H9 (cell line): ENCODE measurements around the gene CTAG1B. TPM values are rescaled to one million over a fixed set of nuclear protein-coding genes. Genes with fewer than 3 reads are reported as not detected.
A peak's percentile ranks its signal among the peaks of the same experiment; 100 is the strongest.

Experiments
- DNase-seq: peaks from one replicate; pipeline ENCODE4 v3.0.0-alpha.2; 2017
- H2AFZ ChIP-seq: one replicate; pipeline ENCODE4 v1.6.1; 2013; ENCODE audit warnings: mild to moderate bottlenecking, low read length, control low read depth, moderate library complexity
- H2AK5ac ChIP-seq: 2 replicates; pipeline ENCODE4 v1.6.1; 2013; ENCODE audit warnings: low read length, control low read depth, mixed read lengths; ENCODE audit not compliant: insufficient read length
- H2BK120ac ChIP-seq: one replicate; pipeline ENCODE4 v1.6.1; 2013; ENCODE audit warnings: low read depth, mild to moderate bottlenecking, low read length, control low read depth, inconsistent platforms; ENCODE audit not compliant: poor library complexity, severe bottlenecking
- H2BK12ac ChIP-seq: 2 replicates; pipeline ENCODE4 v1.6.1; 2013; ENCODE audit warnings: low read length, control low read depth, mixed read lengths, low read depth; ENCODE audit not compliant: insufficient read length
- H2BK15ac ChIP-seq: 2 replicates; pipeline ENCODE4 v1.6.1; 2013; ENCODE audit warnings: low read depth, low read length, control low read depth
- H2BK20ac ChIP-seq: one replicate; pipeline ENCODE4 v1.6.1; 2013; ENCODE audit warnings: low read depth, mild to moderate bottlenecking, low read length, control low read depth, inconsistent platforms; ENCODE audit not compliant: poor library complexity, severe bottlenecking
- H2BK5ac ChIP-seq: 2 replicates; pipeline ENCODE4 v1.6.1; 2013; ENCODE audit warnings: low read length, control low read depth, mixed read lengths; ENCODE audit not compliant: insufficient read length
- H3K14ac ChIP-seq: 2 replicates; pipeline ENCODE4 v1.6.1; 2013; ENCODE audit warnings: low read length, control low read depth; ENCODE audit not compliant: insufficient read depth
- H3K18ac ChIP-seq: 2 replicates; pipeline ENCODE4 v1.6.1; 2013; ENCODE audit warnings: low read depth, mild to moderate bottlenecking, mixed read lengths, low read length, control low read depth; ENCODE audit not compliant: insufficient read length
- H3K23ac ChIP-seq: 2 replicates; pipeline ENCODE4 v1.6.1; 2013; ENCODE audit warnings: low read length, control low read depth, mixed read lengths, low read depth; ENCODE audit not compliant: insufficient read length
- H3K23me2 ChIP-seq: 2 replicates; pipeline ENCODE4 v1.6.1; 2013; ENCODE audit warnings: low read depth, mild to moderate bottlenecking, mixed read lengths, low read length, control low read depth; ENCODE audit not compliant: insufficient read length, poor library complexity, severe bottlenecking
- H3K27ac ChIP-seq: 2 replicates; pipeline ENCODE4 v1.5.1; 2013; ENCODE audit warnings: low read length, control low read depth, mixed read lengths, low read depth; ENCODE audit not compliant: insufficient read length
- H3K27me3 ChIP-seq: 2 replicates; pipeline ENCODE4 v1.6.1; 2013; ENCODE audit warnings: low read length, control low read depth, inconsistent platforms; ENCODE audit not compliant: insufficient read depth
- H3K4ac ChIP-seq: 2 replicates; pipeline ENCODE4 v1.6.1; 2013; ENCODE audit warnings: low read depth, mild to moderate bottlenecking, control low read depth, inconsistent platforms, low read length, moderate library complexity
- H3K4me1 ChIP-seq: 2 replicates; pipeline ENCODE4 v1.6.1; 2013; ENCODE audit warnings: low read length, control low read depth, inconsistent platforms; ENCODE audit not compliant: insufficient read depth
- H3K4me2 ChIP-seq: 2 replicates; pipeline ENCODE4 v1.6.1; 2013; ENCODE audit warnings: low read length, control low read depth, mixed read lengths; ENCODE audit not compliant: insufficient read length, insufficient read depth
- H3K56ac ChIP-seq: 2 replicates; pipeline ENCODE4 v1.6.1; 2013; ENCODE audit warnings: low read depth, mild to moderate bottlenecking, mixed read lengths, low read length, control low read depth; ENCODE audit not compliant: insufficient read length
- H3K79me1 ChIP-seq: 2 replicates; pipeline ENCODE4 v1.6.1; 2013; ENCODE audit warnings: low read depth, mild to moderate bottlenecking, moderate library complexity, low read length, control low read depth, inconsistent platforms; ENCODE audit not compliant: insufficient read depth, poor library complexity, severe bottlenecking
- H3K79me2 ChIP-seq: 2 replicates; pipeline ENCODE4 v1.6.1; 2013; ENCODE audit warnings: low read length, control low read depth, inconsistent platforms; ENCODE audit not compliant: insufficient read depth
- H3K9ac ChIP-seq: 2 replicates; pipeline ENCODE4 v1.6.1; 2013; ENCODE audit warnings: low read length, control low read depth, mixed read lengths; ENCODE audit not compliant: insufficient read length; ENCODE audit errors: extremely low read depth
- H3K9me3 ChIP-seq: one replicate; pipeline ENCODE4 v1.6.1; 2013; ENCODE audit warnings: low read depth, low read length, inconsistent platforms; ENCODE audit not compliant: control insufficient read depth
- H3T11ph ChIP-seq: one replicate; pipeline ENCODE4 v1.6.1; 2013; ENCODE audit warnings: mild to moderate bottlenecking, low read length, control low read depth, inconsistent platforms
- H4K20me1 ChIP-seq: one replicate; pipeline ENCODE4 v1.6.1; 2013; ENCODE audit not compliant: control insufficient read depth, insufficient read length, insufficient read depth
- H4K5ac ChIP-seq: 2 replicates; pipeline ENCODE4 v1.6.1; 2013; ENCODE audit warnings: low read depth, mild to moderate bottlenecking, mixed read lengths, low read length, control low read depth; ENCODE audit not compliant: insufficient read length
- H4K8ac ChIP-seq: replicated peaks from 2 replicates; pipeline ENCODE4 v1.6.1; 2013; ENCODE audit warnings: low read length, control low read depth, mixed read lengths, low read depth; ENCODE audit not compliant: insufficient read length
- H4K91ac ChIP-seq: 2 replicates; pipeline ENCODE4 v1.6.1; 2013; ENCODE audit warnings: low read depth, mild to moderate bottlenecking, moderate library complexity, mixed read lengths, low read length, control low read depth; ENCODE audit not compliant: insufficient read length
- H3K27ac Mint-ChIP-seq, 3 experiments: 2 replicates in 2 of 3; 3 replicates in 1 of 3; pipeline ENCODE4 v1.8.0; 2020 to 2021; ENCODE audit warnings: mixed read lengths in 3 of 3, mild to moderate bottlenecking in 1 of 3, moderate library complexity in 1 of 3
- H3K27me3 Mint-ChIP-seq: 2 replicates; pipeline ENCODE4 v1.8.0; 2021; ENCODE audit warnings: low read depth, mild to moderate bottlenecking, moderate library complexity, mixed read lengths
- H3K36me3 Mint-ChIP-seq, 3 experiments: 2 replicates in 2 of 3; 3 replicates in 1 of 3; pipeline ENCODE4 v1.8.0; 2020 to 2021; ENCODE audit warnings: low read depth in 3 of 3, mixed read lengths in 3 of 3; ENCODE audit not compliant: insufficient read depth in 1 of 3
- H3K4me1 Mint-ChIP-seq, 2 experiments: 2 replicates each; pipeline ENCODE4 v1.8.0; 2020; ENCODE audit warnings: mixed read lengths in 2 of 2
- H3K4me3 Mint-ChIP-seq, 2 experiments: 2 replicates in 1 of 2; 3 replicates in 1 of 2; pipeline ENCODE4 v1.8.0; 2020 to 2021; ENCODE audit warnings: mild to moderate bottlenecking in 2 of 2, mixed read lengths in 2 of 2, moderate library complexity in 1 of 2
- H3K9me3 Mint-ChIP-seq, 2 experiments: 2 replicates in 1 of 2; 3 replicates in 1 of 2; pipeline ENCODE4 v1.8.0; 2020; ENCODE audit warnings: mild to moderate bottlenecking in 2 of 2, mixed read lengths in 2 of 2, moderate library complexity in 1 of 2
- CTCF ChIP-seq: fragments of 200-600 bp; sonication (generic); conservative IDR thresholded peaks from 3 replicates; pipeline ENCODE4 v1.8.0; 2021; ENCODE audit warnings: antibody characterized with exemption, mild to moderate bottlenecking
- WGBS: extraction: QIAGEN DNeasy Blood & Tissue Kit; methylation state at CpG from one replicate; pipeline ENCODE4 v1.1.7; 2013; ENCODE audit warnings: missing lambda C conversion rate, low lambda C conversion rate, mixed read lengths; ENCODE audit not compliant: insufficient read length; ENCODE audit errors: extremely low coverage; 5-methylcytosine and 5-hydroxymethylcytosine counted together
- total RNA-seq: library from RNA; stranded (reverse); gene quantifications from 2 replicates; pipeline ENCODE4 v1.2.1, GENCODE V29; 2021

The CTAG1B gene
- total RNA-seq, 1 experiment from 2014 or later = not detected

- Histone ChIP-seq H3T11ph (no peak overlapping the region), H3K56ac (no peak overlapping the region), H3K79me2 (no peaks in the 10 kb centered on the region), H4K5ac (no peak overlapping the region), H3K4me2 (no peak overlapping the region), H3K27me3 (no peaks in the 10 kb centered on the region), H3K79me1 (no peaks in the 10 kb centered on the region), H3K9ac (no peak overlapping the region), H3K9me3 (peaks cover 69% of the 10 kb centered on the region), H2AFZ (no peak overlapping the region), H3K4ac (no peak overlapping the region), H2AK5ac (no peak overlapping the region), H3K14ac (no peak overlapping the region), H4K20me1 (no peaks in the 10 kb centered on the region), H3K18ac (no peak overlapping the region), H2BK12ac (no peak overlapping the region), H3K23me2 (no peaks in the 10 kb centered on the region), H3K4me1 (no peaks in the 10 kb centered on the region), H3K23ac (no peak overlapping the region), H4K8ac (no peak overlapping the region), H2BK15ac (no peak overlapping the region), H4K91ac (no peak overlapping the region), H2BK20ac (no peak overlapping the region), H3K27ac (peak overlapping the region; percentile 22), H2BK120ac (no peak overlapping the region), H2BK5ac (no peak overlapping the region)
- WGBS = no CpG with 5 or more reads among the region's 3 CpGs
- Mint-ChIP-seq H3K4me3 (no peak overlapping the region), H3K27me3 (peaks cover 5% of the 10 kb centered on the region), H3K9me3 (peaks cover 86 to 87% of the 10 kb centered on the region in 2 experiments), H3K27ac (peak overlapping the region in 2 of 3 experiments; percentile 52 to 55; a peak in 1 of 7 replicates), H3K4me1 (peaks cover 14 to 20% of the 10 kb centered on the region in 2 experiments), H3K36me3 (peaks cover 21 to 23% (median 21%) of the 10 kb centered on the region in 3 experiments)
- peak; percentile 87 for DNase-seq
- peak; percentile 27; the same call in 1 of the 3 replicates for TF ChIP-seq CTCF
Observed at GRCh38 chrX:154596290-154596929, 22.7 kb downstream of the CTAG1B start.
